OCI-LY7 (cell line): Measurements from ENCODE around the gene OR2AE1. TPM values are rescaled to one million over a fixed set of nuclear protein-coding genes. Genes with fewer than 3 reads are reported as not detected.

Experiments
- BruUV-seq: library from RNA; stranded (reverse); fragments of 400-500 nt; replicated peaks from 2 replicates; lab custom pipeline; 2021; lab: Mats Ljungman, UMichigan
- CTCF ChIA-PET: fragments of 300-600 bp; sonication (Branson Sonifier 250); formaldehyde crosslinking; loops from one replicate; lab custom pipeline; 2022; ENCODE audit warnings: antibody characterized with exemption; ENCODE audit not compliant: unreplicated experiment; lab: Charles Lee
- POLR2A ChIA-PET: fragments of 300-600 bp; sonication (Branson Sonifier 250); formaldehyde crosslinking; loops from one replicate; lab custom pipeline; 2022; ENCODE audit warnings: antibody characterized with exemption; lab: Charles Lee
- DNase-seq: peaks from one replicate; pipeline ENCODE4 v3.0.0-alpha.2; 2015; ENCODE audit warnings: low spot score
- H2AFZ ChIP-seq: fragments of 200-600 bp; sonication (generic), shearing (Covaris generic); 2 replicates; pipeline ENCODE4 v1.6.1; 2014; ENCODE audit warnings: mild to moderate bottlenecking, antibody characterized with exemption, low read length, moderate library complexity
- H3K27ac ChIP-seq: fragments of 200-600 bp; sonication (generic); 2 replicates; pipeline ENCODE4 v1.5.1; 2014; ENCODE audit warnings: mixed run types, low read depth, mild to moderate bottlenecking, moderate library complexity, low read length, inconsistent platforms; ENCODE audit not compliant: poor library complexity, severe bottlenecking
- H3K36me3 ChIP-seq: fragments of 200-600 bp; sonication (generic); 2 replicates; pipeline ENCODE4 v1.6.1; 2014; ENCODE audit warnings: mild to moderate bottlenecking, antibody characterized with exemption, low read length, moderate library complexity, mixed read lengths; ENCODE audit not compliant: insufficient read depth
- H3K4me1 ChIP-seq: fragments of 200-600 bp; sonication (generic); 2 replicates; pipeline ENCODE4 v1.5.1; 2014; ENCODE audit warnings: mild to moderate bottlenecking, low read length; ENCODE audit not compliant: insufficient read depth, poor library complexity, severe bottlenecking
- H3K4me2 ChIP-seq: fragments of 200-600 bp; sonication (generic); 2 replicates; pipeline ENCODE4 v1.6.1; 2014; ENCODE audit warnings: mild to moderate bottlenecking, low read length
- H3K4me3 ChIP-seq: fragments of 200-600 bp; sonication (generic); 2 replicates; pipeline ENCODE4 v1.5.1; 2014; ENCODE audit warnings: mild to moderate bottlenecking, low read depth, low read length; ENCODE audit not compliant: poor library complexity, severe bottlenecking
- H3K79me2 ChIP-seq: fragments of 200-600 bp; sonication (generic); 2 replicates; pipeline ENCODE4 v1.6.1; 2016; ENCODE audit warnings: low read depth, mild to moderate bottlenecking, low read length, moderate library complexity, mixed read lengths; ENCODE audit not compliant: insufficient read depth
- H3K9me2 ChIP-seq: fragments of 200-600 bp; sonication (generic); 2 replicates; pipeline ENCODE4 v1.6.1; 2016; ENCODE audit warnings: mild to moderate bottlenecking, low read length, mixed read lengths; ENCODE audit not compliant: insufficient read depth
- H3K9me3 ChIP-seq: fragments of 200-600 bp; sonication (generic); 2 replicates; pipeline ENCODE4 v1.6.1; 2014; ENCODE audit warnings: mild to moderate bottlenecking, mixed run types, low read length, mixed read lengths
- H4K20me1 ChIP-seq: fragments of 200-600 bp; sonication (generic); 2 replicates; pipeline ENCODE4 v1.6.1; 2014; ENCODE audit warnings: mild to moderate bottlenecking, antibody characterized with exemption, low read length, moderate library complexity, mixed read lengths; ENCODE audit not compliant: insufficient read depth
- CTCF ChIP-seq: fragments of 200-600 bp; sonication (generic); conservative IDR thresholded peaks from 2 replicates; pipeline ENCODE4 v1.5.1; 2014; ENCODE audit warnings: mild to moderate bottlenecking, antibody characterized with exemption, low read length, moderate library complexity, mixed read lengths
- EZH2phosphoT487 ChIP-seq: fragments of 200-600 bp; sonication (generic); IDR thresholded peaks from 2 replicates; pipeline ENCODE4 v1.6.1; 2018; ENCODE audit warnings: low read depth, borderline replicate concordance, mild to moderate bottlenecking, mixed run types, antibody characterized with exemption, low read length, moderate library complexity, mixed read lengths
- intact Hi-C: fragments of 100-400 bp; cut with micrococcal nuclease; formaldehyde crosslinking; loops from one replicate; pipeline ENCODE4 v1.10.0; 2022; ENCODE audit not compliant: unreplicated experiment
- total RNA-seq, 2 experiments: library from RNA; depleted of rRNA in 1 of 2; stranded (reverse); fragments of >200 nt in 1 of 2; shearing (Covaris generic) in 1 of 2; gene quantifications; 2 replicates each; pipeline ENCODE4 v1.2.3, GENCODE V29; 2014 to 2022

Gene OR2AE1
- total RNA-seq, 2 experiments from 2014 or later, result not detected

DNA sequence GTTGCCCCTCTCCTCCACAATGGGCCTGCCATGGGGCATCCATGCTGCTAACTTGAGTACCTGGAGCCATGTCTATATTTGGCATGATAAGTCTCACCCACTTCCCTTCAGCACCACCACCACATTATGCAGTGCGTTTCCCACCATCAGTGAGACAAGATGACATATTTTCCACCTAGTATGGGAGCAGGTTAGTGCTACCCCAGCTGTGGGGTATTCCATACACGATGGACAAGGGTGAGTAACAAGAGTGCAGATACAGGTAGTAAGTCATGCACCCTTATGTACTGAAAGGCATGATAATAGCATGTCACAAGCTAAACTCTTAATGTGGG, 21.2 kb upstream of the OR2AE1 start:
- H3K79me2 ChIP-seq, result no peaks in the 10 kb centered on the region
- H3K27ac ChIP-seq, result no peak overlapping the region
- no peaks in the 10 kb centered on the region for H3K9me3 ChIP-seq
- H3K4me1 ChIP-seq, result no peaks in the 10 kb centered on the region
- DNase-seq, result no peak
- no peaks in the 10 kb centered on the region for H4K20me1 ChIP-seq
- no peak overlapping the region for H3K4me3 ChIP-seq
- no peak overlapping the region for H2AFZ ChIP-seq
- CTCF ChIA-PET, result no interaction called here
- no peak overlapping the region for H3K4me2 ChIP-seq
- intact Hi-C loops, result no loop called here
- no peaks in the 10 kb centered on the region for H3K9me2 ChIP-seq
- TF ChIP-seq EZH2phosphoT487 (no peak), CTCF (no peak)
- peaks cover 36% of the 10 kb centered on the region; the same call in 1 of the 2 replicates for H3K36me3 ChIP-seq
- POLR2A ChIA-PET, result no interaction called here
- no TSS peak for BruUV-seq

GRCh38 chr7:99897322-99898022, 20.6 kb upstream of the OR2AE1 start:
- TF ChIP-seq CTCF (no peak), EZH2phosphoT487 (no peak)
- no peak overlapping the region for H3K4me2 ChIP-seq
- H2AFZ ChIP-seq, result no peak overlapping the region
- H3K9me3 ChIP-seq, result no peaks in the 10 kb centered on the region
- H3K27ac ChIP-seq, result no peak overlapping the region
- intact Hi-C loops, result no loop called here
- H3K9me2 ChIP-seq, result no peaks in the 10 kb centered on the region
- H3K4me1 ChIP-seq, result no peaks in the 10 kb centered on the region
- no peaks in the 10 kb centered on the region for H3K79me2 ChIP-seq
- ChIA-PET POLR2A (interaction anchor here (1.3 kb wide), 1 partner anchor 21 kb away, joined by 4 read pairs; the partner anchor contains the start of gene TRIM4), CTCF (no interaction called here)
- H4K20me1 ChIP-seq, result no peaks in the 10 kb centered on the region
- BruUV-seq, result no TSS peak
- no peak for DNase-seq
- H3K4me3 ChIP-seq, result no peak overlapping the region
- H3K36me3 ChIP-seq, result peaks cover 31% of the 10 kb centered on the region; the same call in 1 of the 2 replicates

- intact Hi-C loops, result no loop called here
- CTCF ChIA-PET, result no interaction called here
- H3K9me2 ChIP-seq, result no peaks in the 10 kb centered on the region
Measured at GRCh38 chr7:99894738-99895137, 17.9 kb upstream of the OR2AE1 start.

More at GRCh38 chr7:99894738-99895137, 17.9 kb upstream of the OR2AE1 start:
- no peak for TF ChIP-seq EZH2phosphoT487
- TF ChIP-seq CTCF, result no peak
- no peaks in the 10 kb centered on the region for H3K79me2 ChIP-seq
- no peak for DNase-seq
- H3K9me3 ChIP-seq, result no peaks in the 10 kb centered on the region
- POLR2A ChIA-PET, result no interaction called here
- H3K4me2 ChIP-seq, result no peak overlapping the region
- H2AFZ ChIP-seq, result no peak overlapping the region
- H4K20me1 ChIP-seq, result no peaks in the 10 kb centered on the region
- no peak overlapping the region for H3K27ac ChIP-seq
- no TSS peak for BruUV-seq
- no peaks in the 10 kb centered on the region for H3K4me1 ChIP-seq
- no peak overlapping the region for H3K4me3 ChIP-seq
- peaks cover 6% of the 10 kb centered on the region; the same call in 1 of the 2 replicates for H3K36me3 ChIP-seq
